ENCODE measurements around the gene EHMT2.
A peak's percentile ranks its signal among the peaks of the same experiment; 100 is the strongest.
"Not testable (repeated sequence)": the region's sequence is repeated elsewhere in the genome, so short reads cannot be mapped to it uniquely, and the experiment has no call there.

Gene EHMT2

DNA sequence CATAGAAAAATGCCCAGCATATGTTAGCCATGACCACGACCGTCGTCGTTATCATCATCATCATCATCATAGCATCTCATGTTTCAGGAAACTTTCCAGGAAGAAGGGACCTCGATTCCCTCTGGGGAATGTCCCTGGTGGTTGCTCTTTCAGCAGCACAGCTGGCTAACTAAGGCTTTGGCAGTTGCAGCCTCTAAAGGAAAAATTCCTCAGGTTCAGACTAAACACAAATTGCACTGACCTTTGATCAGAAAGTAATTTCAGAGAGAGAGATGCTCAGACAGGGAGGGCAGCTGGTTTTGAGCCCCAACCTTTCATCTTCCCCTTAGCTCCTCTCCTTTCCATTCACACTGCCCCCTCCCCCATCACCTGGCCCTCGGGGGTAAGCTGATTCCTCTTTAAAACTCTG, 42.8 kb upstream of the EHMT2 start:
- H3K4me3 ChIP-seq (ENCODE audit: low read length), result no peak overlapping the region
- DNase-seq (ENCODE audit: low read depth), result peak; percentile 38
- TF ChIP-seq, protein P1, sequence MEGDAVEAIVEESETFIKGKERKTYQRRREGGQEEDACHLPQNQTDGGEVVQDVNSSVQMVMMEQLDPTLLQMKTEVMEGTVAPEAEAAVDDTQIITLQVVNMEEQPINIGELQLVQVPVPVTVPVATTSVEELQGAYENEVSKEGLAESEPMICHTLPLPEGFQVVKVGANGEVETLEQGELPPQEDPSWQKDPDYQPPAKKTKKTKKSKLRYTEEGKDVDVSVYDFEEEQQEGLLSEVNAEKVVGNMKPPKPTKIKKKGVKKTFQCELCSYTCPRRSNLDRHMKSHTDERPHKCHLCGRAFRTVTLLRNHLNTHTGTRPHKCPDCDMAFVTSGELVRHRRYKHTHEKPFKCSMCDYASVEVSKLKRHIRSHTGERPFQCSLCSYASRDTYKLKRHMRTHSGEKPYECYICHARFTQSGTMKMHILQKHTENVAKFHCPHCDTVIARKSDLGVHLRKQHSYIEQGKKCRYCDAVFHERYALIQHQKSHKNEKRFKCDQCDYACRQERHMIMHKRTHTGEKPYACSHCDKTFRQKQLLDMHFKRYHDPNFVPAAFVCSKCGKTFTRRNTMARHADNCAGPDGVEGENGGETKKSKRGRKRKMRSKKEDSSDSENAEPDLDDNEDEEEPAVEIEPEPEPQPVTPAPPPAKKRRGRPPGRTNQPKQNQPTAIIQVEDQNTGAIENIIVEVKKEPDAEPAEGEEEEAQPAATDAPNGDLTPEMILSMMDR (conservative IDR thresholded peaks at IDR 0.05; ENCODE audit: low read length), result no peak; the same call in 1 of the 2 replicates

DNA sequence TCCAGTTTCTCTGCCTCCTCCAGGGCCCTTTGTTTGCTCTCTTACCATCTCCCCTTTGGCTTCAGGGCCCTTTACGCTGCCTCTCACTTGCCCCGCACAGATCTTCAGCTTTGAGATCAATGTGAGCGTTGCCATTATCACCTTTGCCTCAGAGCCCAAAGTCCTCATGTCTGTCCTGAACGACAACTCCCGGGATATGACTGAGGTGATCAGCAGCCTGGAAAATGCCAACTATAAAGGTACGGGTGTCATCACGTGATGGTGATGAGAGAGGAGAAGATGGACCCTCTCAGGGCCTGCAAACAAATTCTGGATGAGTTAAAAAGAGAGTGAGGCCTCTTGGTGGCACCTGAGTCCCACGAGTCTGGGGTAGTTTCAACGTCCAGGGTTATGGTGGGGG, 38.3 kb upstream of the EHMT2 start:
- TF ChIP-seq, protein P1 (conservative IDR thresholded peaks at IDR 0.05; ENCODE audit: low read length), result no peak
- DNase-seq (ENCODE audit: low read depth), result no peak
- H3K4me3 ChIP-seq (ENCODE audit: low read length), result no peak overlapping the region

DNA sequence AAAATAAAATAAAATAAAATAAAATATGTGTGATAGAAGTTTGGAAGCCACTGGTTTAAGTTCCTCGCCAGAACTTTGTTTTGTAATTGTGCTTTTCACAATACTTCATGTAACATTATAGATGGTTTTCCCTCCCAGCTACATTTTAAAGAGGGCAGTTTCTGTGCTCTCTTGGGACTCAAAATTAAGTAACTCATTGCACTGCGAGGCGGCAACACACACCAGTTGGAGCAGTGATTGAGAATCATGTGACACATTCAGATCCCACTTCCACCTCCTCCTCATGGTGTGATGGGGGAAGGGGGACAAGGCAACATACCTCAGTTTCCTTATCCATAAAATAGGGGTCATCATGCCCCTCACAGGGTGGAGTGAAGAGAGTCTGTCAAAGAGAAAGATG, 37.5 kb upstream of the EHMT2 start:
- H3K4me3 ChIP-seq (ENCODE audit: low read length), result no peak overlapping the region
- TF ChIP-seq, protein P1 (conservative IDR thresholded peaks at IDR 0.05; ENCODE audit: low read length), result no peak
- DNase-seq (ENCODE audit: low read depth), result no peak

DNA sequence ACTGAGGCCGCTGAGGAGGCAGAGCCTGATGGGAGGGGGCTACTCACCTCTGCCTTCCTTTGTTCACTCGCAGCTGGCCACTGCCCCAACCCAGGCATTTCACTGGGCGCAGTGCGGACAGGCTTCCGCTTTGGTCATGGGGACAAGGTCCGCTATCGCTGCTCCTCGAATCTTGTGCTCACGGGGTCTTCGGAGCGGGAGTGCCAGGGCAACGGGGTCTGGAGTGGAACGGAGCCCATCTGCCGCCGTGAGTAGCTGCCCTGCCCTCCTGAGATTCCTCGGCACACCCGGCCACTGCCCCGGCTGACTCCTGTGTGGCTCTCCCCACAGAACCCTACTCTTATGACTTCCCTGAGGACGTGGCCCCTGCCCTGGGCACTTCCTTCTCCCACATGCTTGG, 36.0 kb upstream of the EHMT2 start:
- DNase-seq (ENCODE audit: low read depth), result no peak
- TF ChIP-seq, protein P1 (conservative IDR thresholded peaks at IDR 0.05; ENCODE audit: low read length), result no peak
- H3K4me3 ChIP-seq (ENCODE audit: low read length), result no peak overlapping the region

DNA sequence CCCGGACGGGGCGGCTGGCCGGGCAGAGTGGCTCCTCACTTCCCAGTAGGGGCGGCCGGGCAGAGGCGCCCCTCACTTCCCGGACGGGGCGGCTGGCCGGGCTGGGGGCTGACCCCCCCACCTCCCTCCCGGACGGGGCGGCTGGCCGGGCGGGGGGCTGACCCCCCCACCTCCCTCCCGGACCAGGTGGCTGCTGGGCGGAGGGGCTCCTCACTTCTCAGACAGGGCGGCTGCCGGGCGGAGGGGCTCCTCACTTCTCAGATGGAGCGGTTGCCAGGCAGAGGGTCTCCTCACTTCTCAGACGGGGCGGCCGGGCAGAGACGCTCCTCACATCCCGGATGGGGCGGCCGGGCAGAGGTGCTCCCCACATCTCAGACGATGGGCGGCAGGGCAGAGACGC, 34.6 kb upstream of the EHMT2 start:
- H3K4me3 ChIP-seq (ENCODE audit: low read length); DNase-seq (ENCODE audit: low read depth): not testable (repeated sequence)

DNA sequence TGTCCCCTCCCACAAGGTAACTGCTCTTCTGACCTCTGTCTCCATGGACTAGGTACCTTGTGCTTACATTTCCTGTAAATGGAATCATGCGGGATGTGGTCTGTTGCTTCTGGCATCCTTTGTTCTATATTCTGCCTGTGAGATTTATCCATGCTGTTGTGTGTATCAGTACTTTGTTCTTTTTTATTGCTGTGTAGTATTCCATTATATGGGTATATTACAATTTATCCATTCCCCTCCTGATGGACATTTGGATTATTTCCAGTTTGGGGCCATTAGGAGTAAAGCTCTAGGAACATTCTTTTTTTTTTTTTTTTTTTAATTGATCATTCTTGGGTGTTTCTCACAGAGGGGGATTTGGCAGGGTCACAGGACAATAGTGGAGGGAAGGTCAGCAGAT, 33.5 kb upstream of the EHMT2 start:
- no peak overlapping the region for H3K4me3 ChIP-seq (ENCODE audit: low read length)
- TF ChIP-seq, protein P1 (conservative IDR thresholded peaks at IDR 0.05; ENCODE audit: low read length), result no peak
- no peak for DNase-seq (ENCODE audit: low read depth)

DNA sequence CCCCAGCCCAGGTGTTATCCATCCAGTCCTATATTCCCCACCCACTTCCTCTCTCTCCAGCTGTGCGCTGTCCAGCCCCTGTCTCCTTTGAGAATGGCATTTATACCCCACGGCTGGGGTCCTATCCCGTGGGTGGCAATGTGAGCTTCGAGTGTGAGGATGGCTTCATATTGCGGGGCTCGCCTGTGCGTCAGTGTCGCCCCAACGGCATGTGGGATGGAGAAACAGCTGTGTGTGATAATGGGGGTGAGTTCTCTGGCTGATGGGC, 31.1 kb upstream of the EHMT2 start:
- no peak overlapping the region for H3K4me3 ChIP-seq (ENCODE audit: low read length)
- TF ChIP-seq, protein P1 (conservative IDR thresholded peaks at IDR 0.05; ENCODE audit: low read length), result no peak

More for the DNA sequence above, 31.1 kb upstream of the EHMT2 start:
- no peak for DNase-seq (ENCODE audit: low read depth)

Data from AG10803 (cell line).